Natural killer cell (primary cell): ENCODE results near the gene ARL8A. TPM values are rescaled to one million over a fixed set of nuclear protein-coding genes. Genes with fewer than 3 reads are reported as not detected.

Source experiments
- ATAC-seq, 3 donors: fragments of 150-1000 bp in 2 of 3; fragments of 200-7000 bp in 1 of 3; cut with Tn5 transposase; 1 replicate in 1 of 3; 2 replicates in 2 of 3; pipeline ENCODE4 v1.10.0; 2021; ENCODE audit warnings: mild to moderate bottlenecking in 2 of 3, moderate library complexity in 2 of 3
- DNase-seq, 2 donors: peaks; one replicate each; pipeline versions ENCODE4 v3.0.0 to v3.0.0-alpha.2; 2013 to 2021; ENCODE audit warnings: mixed read lengths in 1 of 2
- H3K27ac ChIP-seq: one replicate; pipeline ENCODE4 v1.5.1; 2013; ENCODE audit warnings: mild to moderate bottlenecking, low read length
- H3K27me3 ChIP-seq: one replicate; pipeline ENCODE4 v1.6.1; 2013; ENCODE audit warnings: low read length; ENCODE audit not compliant: control insufficient read depth, insufficient read depth
- H3K36me3 ChIP-seq: one replicate; pipeline ENCODE4 v1.6.1; 2013; ENCODE audit warnings: low read length; ENCODE audit not compliant: control insufficient read depth, insufficient read depth
- H3K4me1 ChIP-seq: one replicate; pipeline ENCODE4 v1.6.1; 2013; ENCODE audit warnings: low read length; ENCODE audit not compliant: control insufficient read depth, insufficient read depth
- H3K4me3 ChIP-seq: one replicate; pipeline ENCODE4 v1.5.1; 2013; ENCODE audit warnings: low read length
- H3K9me3 ChIP-seq: one replicate; pipeline ENCODE4 v1.6.1; 2013; ENCODE audit warnings: low read length; ENCODE audit not compliant: control insufficient read depth, insufficient read depth
- H3K27ac Mint-ChIP-seq, 2 donors: one replicate each; pipeline ENCODE4 v1.8.0; 2022; ENCODE audit warnings: mild to moderate bottlenecking in 2 of 2, mixed read lengths in 2 of 2, moderate library complexity in 1 of 2
- H3K27me3 Mint-ChIP-seq, 2 donors: one replicate each; pipeline ENCODE4 v1.8.0; 2022; ENCODE audit warnings: low read depth in 2 of 2, mixed read lengths in 2 of 2
- H3K36me3 Mint-ChIP-seq: one replicate; pipeline ENCODE4 v1.8.0; 2022; ENCODE audit warnings: mixed read lengths
- H3K4me1 Mint-ChIP-seq, 2 donors: one replicate each; pipeline ENCODE4 v1.8.0; 2022; ENCODE audit warnings: mixed read lengths in 2 of 2
- H3K4me3 Mint-ChIP-seq: one replicate; pipeline ENCODE4 v1.8.0; 2022; ENCODE audit warnings: mild to moderate bottlenecking, moderate library complexity, mixed read lengths
- H3K9me3 Mint-ChIP-seq, 2 donors: one replicate each; pipeline ENCODE4 v1.8.0; 2022; ENCODE audit warnings: mixed read lengths in 2 of 2
- CTCF ChIP-seq: fragments of 200-600 bp; IDR thresholded peaks from one replicate; pipeline ENCODE4 v1.8.0; 2022; ENCODE audit warnings: antibody characterized with exemption
- WGBS: methylation state at CpG from one replicate; pipeline ENCODE4 v1.1.7; 2013; ENCODE audit warnings: missing lambda C conversion rate; ENCODE audit not compliant: insufficient coverage; 5-methylcytosine and 5-hydroxymethylcytosine counted together
- intact Hi-C: fragments of 100-400 bp; cut with micrococcal nuclease; formaldehyde crosslinking; loops from one replicate; pipeline ENCODE4 v1.14.2; 2022
- total RNA-seq, 4 donors: library from RNA; stranded (reverse); fragments of 120-200 nt in 1 of 4; gene quantifications; one replicate each; pipeline versions ENCODE4 v1.2.3 to v1.2.4, GENCODE V29; 2013 to 2022

Gene ARL8A
- total RNA-seq, 3 donors from 2014 or later (not counting 1 experiment from before 2014, with no cell fraction given), result 109 to 120 (median 109) TPM

- H3K36me3 Mint-ChIP-seq, result no peaks in the 10 kb centered on the region
- 8% methylated on average over 8 of the region's 9 CpGs for WGBS
- Histone ChIP-seq H3K27me3 (no peaks in the 10 kb centered on the region), H3K27ac (no peak overlapping the region), H3K4me1 (no peaks in the 10 kb centered on the region), H3K4me3 (no peak overlapping the region), H3K9me3 (no peaks in the 10 kb centered on the region), H3K36me3 (no peaks in the 10 kb centered on the region)
- no peaks in the 10 kb centered on the region for H3K4me1 Mint-ChIP-seq
- TF ChIP-seq CTCF, result no peak
- ATAC-seq (no peak), DNase-seq (no peak)
- H3K27me3 Mint-ChIP-seq, result peaks cover 6% of the 10 kb centered on the region in 2 donors
- intact Hi-C loops, result no loop called here
- no peak overlapping the region for H3K27ac Mint-ChIP-seq
- no peaks in the 10 kb centered on the region for H3K9me3 Mint-ChIP-seq
- no peak overlapping the region for H3K4me3 Mint-ChIP-seq
Measured at GRCh38 chr1:202126426-202126825, 18.1 kb downstream of the ARL8A start.

GRCh38 chr1:202125611-202126010, 18.9 kb downstream of the ARL8A start:
- 94% methylated on average over 6 of the region's 8 CpGs for WGBS
- no peak overlapping the region for H3K4me3 Mint-ChIP-seq

GRCh38 chr1:202124142-202124541, 20.4 kb downstream of the ARL8A start:
- ATAC-seq, result no peak
- intact Hi-C loops, result no loop called here
- H3K4me1 Mint-ChIP-seq, result no peaks in the 10 kb centered on the region

More at GRCh38 chr1:202125611-202126010, 18.9 kb downstream of the ARL8A start:
- H3K27me3 ChIP-seq, result no peaks in the 10 kb centered on the region
- TF ChIP-seq CTCF, result no peak
- Mint-ChIP-seq H3K36me3 (no peaks in the 10 kb centered on the region), H3K9me3 (no peaks in the 10 kb centered on the region), H3K4me1 (no peaks in the 10 kb centered on the region), H3K27ac (no peak overlapping the region), H3K27me3 (peaks cover 10% of the 10 kb centered on the region in 2 donors)
- H3K27ac ChIP-seq, result no peak overlapping the region
- H3K36me3 ChIP-seq, result no peaks in the 10 kb centered on the region
- DNase-seq (no peak), ATAC-seq (no peak)
- H3K4me1 ChIP-seq, result no peaks in the 10 kb centered on the region
- intact Hi-C loops, result no loop called here
- no peaks in the 10 kb centered on the region for H3K9me3 ChIP-seq
- no peak overlapping the region for H3K4me3 ChIP-seq

More at GRCh38 chr1:202124142-202124541, 20.4 kb downstream of the ARL8A start:
- WGBS, result 90% methylated on average over 7 of the region's 7 CpGs
- Histone ChIP-seq H3K27ac (no peak overlapping the region), H3K9me3 (no peaks in the 10 kb centered on the region), H3K36me3 (no peaks in the 10 kb centered on the region), H3K4me3 (no peak overlapping the region), H3K4me1 (no peaks in the 10 kb centered on the region), H3K27me3 (no peaks in the 10 kb centered on the region)
- Mint-ChIP-seq H3K36me3 (no peaks in the 10 kb centered on the region), H3K27me3 (peaks cover 10% of the 10 kb centered on the region in 2 donors), H3K27ac (no peak overlapping the region), H3K9me3 (no peaks in the 10 kb centered on the region), H3K4me3 (no peak overlapping the region)
- no peak for TF ChIP-seq CTCF
- DNase-seq, result no peak
